HG02610 (cell line): Measurements from ENCODE around the gene COL1A1.

Experiments
- ATAC-seq: cut with Tn5 transposase; IDR thresholded peaks from one replicate; pipeline ENCODE4 v1.9.1; 2021; ENCODE audit warnings: mild to moderate bottlenecking, moderate library complexity; ENCODE audit not compliant: unreplicated experiment

COL1A1 gene

DNA sequence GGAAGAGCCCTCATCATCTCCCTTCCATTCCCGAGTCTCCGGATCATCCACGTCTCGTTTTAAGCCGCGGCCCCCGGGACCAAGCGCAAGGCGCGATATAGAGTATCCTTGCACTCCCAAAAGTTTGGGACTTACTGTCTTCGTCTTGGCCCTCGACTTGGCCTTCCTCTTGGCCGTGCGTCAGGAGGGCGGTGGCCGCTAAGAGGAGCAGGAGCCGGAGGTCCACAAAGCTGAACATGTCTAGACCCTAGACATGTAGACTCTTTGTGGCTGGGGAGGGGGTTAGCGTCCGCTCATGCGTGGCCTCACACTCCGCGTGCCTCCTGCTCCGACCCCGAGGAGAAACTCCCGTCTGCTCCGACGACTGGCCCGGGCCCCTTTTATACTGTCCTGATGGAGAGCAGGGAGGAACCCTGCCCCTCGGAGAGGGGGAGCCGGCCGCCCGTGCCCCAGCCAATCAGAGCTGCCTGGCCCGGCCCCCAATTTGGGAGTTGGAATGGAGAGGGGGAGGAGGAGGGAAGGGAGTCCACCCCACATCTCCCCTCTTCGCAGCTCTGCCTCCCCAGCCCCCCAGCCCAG lies at the start of gene COL1A1:
TSS of gene COL1A1 (minus strand) at position 356 of the 579 bp plus-strand sequence. CDS start at position 238, 118 bp downstream.
- ATAC-seq: no peak

DNA sequence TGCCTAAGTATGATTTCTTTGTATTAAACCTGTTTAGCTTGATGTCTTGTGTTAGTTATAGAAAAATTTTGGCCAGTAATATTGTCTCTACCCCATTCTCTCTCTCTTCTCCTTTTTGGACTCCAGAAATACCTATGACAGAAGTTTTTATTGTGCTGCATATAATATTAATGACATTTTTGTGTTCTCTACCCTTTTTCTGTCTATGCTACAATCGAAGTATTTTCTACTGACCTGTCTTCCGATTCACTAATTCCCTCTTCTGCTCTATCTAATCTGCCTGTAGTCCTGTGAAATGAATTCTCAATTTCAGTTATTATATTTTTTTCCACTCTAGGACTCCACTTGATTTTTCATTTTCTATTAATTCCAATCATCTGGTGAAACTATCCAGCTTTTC lies 46.8 kb upstream of the COL1A1 start:
- no peak for ATAC-seq

DNA sequence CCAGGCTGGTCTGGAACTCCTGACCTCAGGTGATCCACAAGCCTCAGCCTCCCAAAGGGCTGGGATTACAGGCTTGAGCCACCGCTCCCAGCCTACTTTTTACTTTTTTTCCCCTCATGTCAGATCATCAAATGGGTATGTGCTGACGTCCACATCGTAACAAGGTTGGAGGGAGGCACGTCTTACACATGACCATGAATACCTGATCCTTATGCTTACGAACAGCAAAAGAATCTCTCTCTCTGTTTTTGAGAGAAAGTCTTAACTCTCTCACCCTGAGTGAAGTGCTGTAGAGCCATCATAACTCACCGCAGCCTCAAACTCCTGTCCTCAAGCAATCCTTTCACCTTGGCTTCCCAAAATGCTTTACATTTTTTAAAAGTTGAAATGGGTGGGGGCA lies 43.3 kb upstream of the COL1A1 start:
- no peak for ATAC-seq

DNA sequence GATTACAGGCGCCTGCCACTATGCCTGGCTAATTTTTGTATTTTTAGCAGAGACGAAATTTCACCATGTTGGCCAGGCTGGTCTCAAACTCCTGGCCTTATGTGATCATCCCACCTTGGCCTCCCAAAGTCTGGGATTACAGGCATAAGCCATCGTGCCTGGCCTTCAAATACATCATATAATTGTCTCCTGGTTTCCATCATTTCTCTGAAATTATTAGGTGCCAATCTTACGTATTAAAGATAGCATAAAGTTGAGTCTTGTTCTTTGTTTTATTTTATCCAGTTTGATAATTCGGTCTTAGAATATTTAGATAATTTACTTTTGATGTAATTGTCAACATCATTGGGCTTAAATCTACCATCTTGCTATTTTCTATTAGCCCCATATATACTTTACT lies 40.0 kb upstream of the COL1A1 start:
- no peak for ATAC-seq

DNA sequence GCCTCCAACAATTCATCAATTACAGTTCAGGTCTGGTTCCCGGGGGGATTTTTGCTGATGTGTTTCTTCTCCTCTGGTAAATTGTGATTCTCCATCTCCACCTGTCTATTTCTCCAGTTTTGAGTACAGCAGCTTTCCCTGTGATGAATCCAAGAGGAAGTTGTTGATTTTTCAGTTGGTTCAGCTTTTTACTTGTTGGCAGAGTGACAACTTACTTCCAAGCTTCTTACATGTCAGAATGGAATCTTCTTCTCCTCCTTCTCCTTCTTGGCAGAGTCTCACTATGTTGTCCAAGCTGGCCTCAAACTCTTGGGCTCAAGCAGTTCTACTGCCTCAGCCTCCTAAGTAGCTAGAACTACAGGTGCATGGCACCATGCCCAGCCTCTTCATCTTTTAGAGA lies 39.4 kb upstream of the COL1A1 start:
- ATAC-seq: no peak

DNA sequence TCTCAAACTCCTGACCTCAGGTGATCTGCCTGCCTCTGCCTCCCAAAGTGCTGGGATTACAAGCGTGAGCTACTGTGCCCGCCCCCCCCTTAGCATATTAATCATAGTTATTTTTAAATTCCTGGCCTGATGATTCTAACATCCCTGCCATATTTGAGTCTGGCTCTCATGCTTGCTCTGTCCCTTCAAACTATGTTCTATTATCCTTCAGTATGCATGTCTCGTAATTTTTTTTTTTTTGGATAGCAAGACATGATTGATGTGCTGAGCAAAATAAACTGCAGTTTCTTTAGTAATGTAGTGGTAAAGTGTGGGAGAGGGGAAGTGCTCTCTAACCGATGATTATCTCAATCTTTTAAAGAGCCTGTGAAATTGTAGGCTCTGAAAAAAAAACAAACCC lies 38.5 kb upstream of the COL1A1 start:
- ATAC-seq: no peak

DNA sequence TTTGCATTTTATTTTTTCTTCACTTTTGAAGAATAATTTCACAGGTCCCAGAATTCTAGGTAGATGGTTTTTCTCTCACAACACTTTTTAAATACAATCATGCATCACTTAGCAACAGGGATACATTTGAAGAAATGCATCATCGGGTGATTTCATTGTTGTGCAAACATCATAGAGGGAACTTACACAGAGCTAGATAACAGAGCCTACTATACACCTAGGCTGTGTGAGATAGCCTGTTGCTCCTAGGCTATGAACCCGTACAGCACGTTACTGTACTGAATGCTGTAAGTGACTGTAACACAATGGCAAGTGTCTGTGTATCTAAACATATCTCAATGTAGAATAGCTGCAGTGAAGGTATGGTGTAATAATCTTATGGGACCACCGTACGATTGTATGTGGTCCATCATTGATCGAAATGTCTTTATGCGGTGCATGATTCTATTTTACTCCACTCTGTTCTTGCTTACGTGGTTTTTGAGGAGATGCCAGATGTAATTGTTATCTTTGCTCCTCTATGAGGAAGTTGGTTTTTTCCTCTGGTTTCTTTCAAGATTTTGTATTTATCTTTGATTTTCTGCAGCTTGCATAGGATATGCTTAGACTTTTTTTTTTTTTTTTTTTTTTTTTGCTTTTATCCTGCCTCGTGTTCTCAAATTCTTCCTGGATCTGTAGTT lies 37.3 kb upstream of the COL1A1 start:
- no peak for ATAC-seq

DNA sequence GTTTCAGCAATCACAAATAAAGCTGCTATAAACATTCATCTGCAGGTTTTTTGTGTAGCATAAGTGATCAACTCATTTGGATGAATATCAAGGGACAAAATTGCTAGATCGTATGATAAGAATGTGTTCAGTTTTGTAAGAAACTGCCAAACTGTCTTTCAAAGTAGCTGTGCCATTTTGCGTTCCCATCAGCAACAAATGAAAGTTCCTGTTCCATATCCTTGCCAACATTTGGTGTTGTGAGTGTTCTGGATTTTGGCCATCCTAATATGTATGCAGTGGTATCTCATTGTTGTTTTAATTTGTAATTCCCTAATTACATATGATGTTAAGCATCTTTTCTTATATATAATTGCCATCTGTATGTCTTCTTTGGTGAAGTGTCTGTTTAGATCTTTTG lies 36.5 kb upstream of the COL1A1 start:
- no peak for ATAC-seq

GRCh38 chr17:50234581-50234980 lies 33.1 kb upstream of the COL1A1 start:
- no peak for ATAC-seq

- no peak for ATAC-seq
Measured at GRCh38 chr17:50225701-50226240, 24.3 kb upstream of the COL1A1 start.

DNA sequence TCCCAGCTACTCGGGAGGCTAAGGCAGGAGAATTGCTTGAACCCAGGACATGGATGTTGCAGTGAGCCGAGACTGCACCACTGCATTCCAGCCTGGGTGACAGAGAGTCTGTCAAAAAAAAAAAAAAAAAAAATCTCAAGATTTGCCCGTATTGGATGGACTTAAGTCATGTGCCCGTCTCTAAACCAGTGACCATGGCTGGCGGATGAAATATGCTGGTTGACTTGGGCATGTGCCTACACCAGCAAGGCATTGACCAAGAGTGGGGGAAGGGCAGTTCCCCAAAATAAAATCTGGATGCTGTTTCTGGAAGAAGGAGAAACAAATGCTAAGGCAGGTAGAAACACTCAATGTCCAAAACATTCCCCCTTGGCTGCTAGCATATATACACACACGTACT lies 21.5 kb upstream of the COL1A1 start:
- no peak for ATAC-seq

GRCh38 chr17:50221864-50222545 lies 20.6 kb upstream of the COL1A1 start:
- no peak for ATAC-seq

GRCh38 chr17:50221266-50221863 lies 19.9 kb upstream of the COL1A1 start:
- no peak for ATAC-seq

DNA sequence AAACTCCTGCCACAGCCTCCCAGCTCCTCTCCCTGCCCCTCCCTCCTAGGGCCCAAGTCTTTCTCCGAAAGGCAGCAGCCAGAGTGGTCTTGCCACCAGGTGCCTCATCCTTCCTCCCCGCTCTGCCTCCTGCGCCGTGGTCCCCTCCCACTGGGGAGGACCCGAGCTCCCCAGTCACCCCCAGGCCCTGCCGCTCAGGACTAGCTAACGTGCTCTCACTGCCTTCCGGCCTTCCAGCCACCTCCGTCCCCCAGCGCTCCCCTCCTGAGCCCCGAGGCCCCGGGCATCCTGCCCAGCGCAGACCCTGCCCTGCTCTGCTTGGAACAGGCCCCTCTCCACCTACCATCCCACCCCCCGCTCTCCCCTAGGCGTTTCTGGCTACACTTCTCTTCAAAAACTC lies 19.4 kb upstream of the COL1A1 start:
- no peak for ATAC-seq

DNA sequence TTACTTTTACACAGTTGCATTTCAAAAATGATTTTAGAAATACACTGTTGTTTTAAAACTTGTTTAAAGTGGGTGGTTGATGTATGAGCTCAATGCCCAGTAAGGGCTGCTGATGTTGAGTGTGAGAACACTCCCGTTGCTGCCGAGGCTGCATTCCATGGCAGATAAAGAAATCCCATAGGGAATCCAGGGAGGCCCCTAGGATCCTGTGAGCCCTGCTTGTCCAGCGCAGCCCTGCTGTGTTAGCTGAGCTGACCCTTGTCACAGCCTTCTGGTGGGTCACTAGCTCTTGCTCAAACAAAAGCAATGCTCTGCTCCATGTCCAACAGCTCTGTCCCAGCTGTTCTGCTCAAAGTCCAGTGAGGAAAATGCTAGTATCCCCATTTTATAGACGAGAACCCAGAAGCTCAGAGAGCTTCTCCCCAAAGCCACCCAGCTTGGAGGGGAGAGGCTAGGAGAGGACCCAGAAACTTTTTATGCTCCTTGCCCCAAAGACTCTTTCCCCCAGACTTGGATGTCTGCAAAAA lies 18.6 kb upstream of the COL1A1 start:
- ATAC-seq: no peak

- no peak for ATAC-seq
Measured at GRCh38 chr17:50219342-50219741, 17.9 kb upstream of the COL1A1 start.

- ATAC-seq: no peak
Measured at GRCh38 chr17:50218771-50219315, 17.4 kb upstream of the COL1A1 start.

- no peak for ATAC-seq
Measured at GRCh38 chr17:50218071-50218759, 16.8 kb upstream of the COL1A1 start.

DNA sequence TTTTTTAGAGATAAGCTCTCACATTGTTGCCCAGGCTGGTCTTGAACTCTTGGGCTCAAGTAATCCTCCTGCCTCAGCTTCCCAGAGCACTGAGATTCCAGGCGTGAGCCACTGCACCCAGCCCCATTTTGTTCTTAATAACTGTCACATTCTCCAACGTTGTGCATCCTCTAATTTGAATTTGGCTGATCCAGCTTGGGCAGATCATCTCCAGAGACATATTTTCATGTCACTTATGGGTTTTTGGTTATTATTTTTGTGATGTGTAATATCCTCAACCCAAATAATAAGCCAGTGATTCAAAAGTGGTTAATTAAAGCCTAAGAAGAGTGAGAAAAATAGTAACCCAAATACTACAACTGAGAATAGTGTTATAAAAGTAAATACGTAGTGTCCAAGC lies 16.2 kb upstream of the COL1A1 start:
- no peak for ATAC-seq

DNA sequence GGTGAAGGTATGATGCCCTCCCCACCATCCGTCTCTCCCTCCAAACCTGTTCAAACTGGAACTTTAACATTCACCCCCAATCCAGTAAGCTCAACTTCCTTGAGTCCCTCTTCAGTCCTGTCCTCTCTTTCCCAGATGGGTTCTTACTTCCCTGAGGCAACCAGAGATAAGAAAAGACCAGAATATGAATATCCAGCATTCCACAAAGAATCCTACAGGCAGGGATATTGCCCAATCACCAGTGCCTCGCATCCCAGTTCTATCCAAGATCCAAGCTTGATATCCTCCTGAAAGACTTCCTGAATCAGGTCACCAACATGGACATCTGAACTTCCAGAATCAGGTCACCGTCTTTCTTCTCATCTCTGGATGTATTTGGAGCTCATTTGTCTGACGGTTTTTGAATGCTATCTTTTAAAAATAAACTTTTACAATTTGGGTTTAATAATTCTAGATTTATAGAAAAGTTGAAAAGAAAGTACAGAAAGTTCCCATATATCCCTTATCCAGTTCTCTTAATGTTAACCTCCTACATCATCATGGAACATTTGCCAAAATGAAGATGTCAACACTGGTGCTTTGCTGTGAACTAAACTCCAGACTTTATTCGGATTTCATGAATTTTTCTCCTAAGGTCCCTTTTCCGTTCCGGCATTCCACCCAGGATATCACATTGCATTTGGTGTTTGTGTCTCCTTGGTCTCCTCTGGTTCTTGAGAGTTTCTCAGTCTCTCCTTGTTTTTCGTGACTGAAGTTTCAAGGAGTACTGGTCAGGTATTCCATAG lies 13.7 kb upstream of the COL1A1 start:
- ATAC-seq: no peak
